ENCODE data around the gene INIP.

Gene INIP

DNA sequence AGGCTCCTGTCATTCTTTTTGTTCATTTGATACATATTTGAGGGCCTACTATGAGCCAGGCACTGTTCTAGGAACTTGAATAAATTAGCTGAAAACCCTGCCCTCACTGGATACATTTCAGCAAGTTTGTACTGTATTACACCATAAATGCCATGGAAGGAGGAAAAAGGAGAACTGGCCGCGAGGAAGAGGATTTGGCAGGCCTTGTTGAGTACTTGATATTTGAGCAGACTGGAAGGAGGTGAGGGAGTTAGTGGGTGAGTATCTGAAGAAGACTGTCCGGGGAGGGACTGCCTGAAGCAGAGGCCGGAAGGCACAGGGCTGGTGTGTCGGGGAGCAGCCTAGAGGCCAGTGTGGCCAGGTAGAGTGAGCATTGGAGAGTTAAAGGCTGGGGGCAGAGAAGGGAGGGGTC lies 37.1 kb upstream of the INIP start:
- peak; percentile 38 for DNase-seq (ENCODE audit: low read depth)
- TF ChIP-seq, protein P1, sequence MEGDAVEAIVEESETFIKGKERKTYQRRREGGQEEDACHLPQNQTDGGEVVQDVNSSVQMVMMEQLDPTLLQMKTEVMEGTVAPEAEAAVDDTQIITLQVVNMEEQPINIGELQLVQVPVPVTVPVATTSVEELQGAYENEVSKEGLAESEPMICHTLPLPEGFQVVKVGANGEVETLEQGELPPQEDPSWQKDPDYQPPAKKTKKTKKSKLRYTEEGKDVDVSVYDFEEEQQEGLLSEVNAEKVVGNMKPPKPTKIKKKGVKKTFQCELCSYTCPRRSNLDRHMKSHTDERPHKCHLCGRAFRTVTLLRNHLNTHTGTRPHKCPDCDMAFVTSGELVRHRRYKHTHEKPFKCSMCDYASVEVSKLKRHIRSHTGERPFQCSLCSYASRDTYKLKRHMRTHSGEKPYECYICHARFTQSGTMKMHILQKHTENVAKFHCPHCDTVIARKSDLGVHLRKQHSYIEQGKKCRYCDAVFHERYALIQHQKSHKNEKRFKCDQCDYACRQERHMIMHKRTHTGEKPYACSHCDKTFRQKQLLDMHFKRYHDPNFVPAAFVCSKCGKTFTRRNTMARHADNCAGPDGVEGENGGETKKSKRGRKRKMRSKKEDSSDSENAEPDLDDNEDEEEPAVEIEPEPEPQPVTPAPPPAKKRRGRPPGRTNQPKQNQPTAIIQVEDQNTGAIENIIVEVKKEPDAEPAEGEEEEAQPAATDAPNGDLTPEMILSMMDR (IDR thresholded peaks at IDR 0.05; ENCODE audit: low read depth, low read length): no peak
- TF ChIP-seq POLR2A (IDR thresholded peaks at IDR 0.05; ENCODE audit: extremely low read depth, insufficient read length) (no peak), MYC (IDR thresholded peaks at IDR 0.05; ENCODE audit: low read depth, low read length) (no peak)
- TF ChIP-seq, protein P2, sequence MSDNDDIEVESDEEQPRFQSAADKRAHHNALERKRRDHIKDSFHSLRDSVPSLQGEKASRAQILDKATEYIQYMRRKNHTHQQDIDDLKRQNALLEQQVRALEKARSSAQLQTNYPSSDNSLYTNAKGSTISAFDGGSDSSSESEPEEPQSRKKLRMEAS (IDR thresholded peaks at IDR 0.05; ENCODE audit: low read depth, low read length): no peak
- no peak overlapping the region for H3K4me3 ChIP-seq (ENCODE audit: low read depth, low read length)

DNA sequence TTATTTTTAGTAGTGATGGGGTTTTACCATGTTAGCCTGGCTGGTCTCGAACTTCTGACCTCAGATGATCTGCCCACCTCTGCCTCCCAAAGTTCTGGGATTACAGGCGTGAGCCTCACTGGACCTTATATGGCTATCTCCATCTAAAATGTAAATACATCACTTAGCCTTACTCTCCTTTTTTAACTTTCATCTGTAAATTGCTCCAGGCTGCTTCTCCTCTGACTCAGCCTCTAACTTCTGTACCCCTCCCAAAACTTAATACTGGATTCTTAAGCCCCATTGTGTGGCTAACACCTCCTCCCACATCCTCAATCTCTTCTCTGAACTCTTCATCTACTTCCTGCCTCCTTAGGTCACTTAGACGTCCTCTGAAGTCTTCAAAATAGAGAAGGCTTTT lies 36.7 kb upstream of the INIP start:
- TF ChIP-seq MYC (IDR thresholded peaks at IDR 0.05; ENCODE audit: low read depth, low read length) (no peak), POLR2A (IDR thresholded peaks at IDR 0.05; ENCODE audit: extremely low read depth, insufficient read length) (no peak)
- TF ChIP-seq, protein P1 (IDR thresholded peaks at IDR 0.05; ENCODE audit: low read depth, low read length): no peak
- TF ChIP-seq, protein P2 (IDR thresholded peaks at IDR 0.05; ENCODE audit: low read depth, low read length): no peak
- H3K4me3 ChIP-seq (ENCODE audit: low read depth, low read length): no peak overlapping the region
- DNase-seq (ENCODE audit: low read depth): peak; percentile 16

DNA sequence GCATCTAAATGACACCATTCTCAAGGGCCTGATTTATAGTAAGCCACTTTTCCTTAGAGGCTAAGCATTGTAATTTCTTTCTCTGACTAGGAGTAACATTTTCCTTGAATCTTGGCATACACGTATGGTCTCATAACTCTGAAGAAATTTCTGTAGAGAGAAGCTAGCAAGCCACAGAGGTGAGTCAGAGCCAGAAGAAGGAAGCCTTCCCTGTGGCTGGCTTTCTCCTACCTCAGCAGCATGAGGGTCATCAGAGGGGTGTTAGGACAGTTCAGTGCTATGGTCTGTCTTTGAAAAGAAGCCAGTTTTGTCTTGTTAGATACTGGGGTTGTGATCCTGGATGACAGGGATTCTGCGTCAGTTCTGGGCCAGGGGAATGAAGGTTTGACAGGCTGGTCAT lies 35.8 kb upstream of the INIP start:
- TF ChIP-seq, protein P1 (IDR thresholded peaks at IDR 0.05; ENCODE audit: low read depth, low read length): no peak
- no peak for TF ChIP-seq MYC (IDR thresholded peaks at IDR 0.05; ENCODE audit: low read depth, low read length)
- no peak for TF ChIP-seq POLR2A (IDR thresholded peaks at IDR 0.05; ENCODE audit: extremely low read depth, insufficient read length)
- TF ChIP-seq, protein P2 (IDR thresholded peaks at IDR 0.05; ENCODE audit: low read depth, low read length): no peak
- H3K4me3 ChIP-seq (ENCODE audit: low read depth, low read length): no peak overlapping the region
- DNase-seq (ENCODE audit: low read depth): peak; percentile 61

DNA sequence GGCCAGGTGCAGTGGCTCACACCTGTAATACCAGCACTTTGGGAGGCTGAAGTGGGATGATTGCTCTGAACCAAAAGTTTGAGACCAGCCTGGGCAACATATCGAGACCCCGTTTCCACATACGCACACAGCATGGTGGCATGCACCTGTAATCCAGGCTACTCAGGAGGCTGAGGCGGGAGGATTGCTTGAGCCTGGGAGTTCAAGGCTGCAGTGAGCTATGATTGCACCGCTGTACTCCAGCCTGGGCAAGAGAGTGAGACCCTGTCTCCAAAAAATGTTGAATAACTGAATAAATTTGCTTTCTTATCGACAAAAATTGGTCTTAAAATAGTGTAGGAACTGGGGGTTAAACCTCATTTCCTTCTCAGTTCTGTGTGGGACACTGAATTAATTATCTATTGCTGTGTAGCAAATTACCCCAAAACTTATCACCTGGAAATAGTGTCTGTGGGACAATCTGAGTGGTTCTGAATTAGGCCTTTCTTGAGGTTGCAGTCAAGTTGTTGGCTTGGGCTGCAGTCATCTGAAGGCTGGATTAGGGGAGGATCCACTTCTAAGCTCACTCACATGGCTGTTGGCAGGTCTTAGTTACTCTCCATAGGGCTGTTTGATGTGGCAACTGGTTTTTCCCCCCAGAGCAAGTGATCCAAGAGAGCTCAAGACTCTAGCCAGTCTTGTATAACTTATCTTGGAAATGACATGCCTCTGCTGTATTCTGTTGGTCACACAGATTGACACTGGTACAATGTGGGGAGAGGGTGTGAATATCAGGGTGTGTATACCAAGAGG lies 34.6 kb upstream of the INIP start:
- no peak overlapping the region for H3K4me3 ChIP-seq (ENCODE audit: low read depth, low read length)
- DNase-seq (ENCODE audit: low read depth): no peak
- TF ChIP-seq MYC (IDR thresholded peaks at IDR 0.05; ENCODE audit: low read depth, low read length) (no peak), POLR2A (IDR thresholded peaks at IDR 0.05; ENCODE audit: extremely low read depth, insufficient read length) (no peak)
- TF ChIP-seq, protein P1 (IDR thresholded peaks at IDR 0.05; ENCODE audit: low read depth, low read length): no peak
- TF ChIP-seq, protein P2 (IDR thresholded peaks at IDR 0.05; ENCODE audit: low read depth, low read length): no peak

DNA sequence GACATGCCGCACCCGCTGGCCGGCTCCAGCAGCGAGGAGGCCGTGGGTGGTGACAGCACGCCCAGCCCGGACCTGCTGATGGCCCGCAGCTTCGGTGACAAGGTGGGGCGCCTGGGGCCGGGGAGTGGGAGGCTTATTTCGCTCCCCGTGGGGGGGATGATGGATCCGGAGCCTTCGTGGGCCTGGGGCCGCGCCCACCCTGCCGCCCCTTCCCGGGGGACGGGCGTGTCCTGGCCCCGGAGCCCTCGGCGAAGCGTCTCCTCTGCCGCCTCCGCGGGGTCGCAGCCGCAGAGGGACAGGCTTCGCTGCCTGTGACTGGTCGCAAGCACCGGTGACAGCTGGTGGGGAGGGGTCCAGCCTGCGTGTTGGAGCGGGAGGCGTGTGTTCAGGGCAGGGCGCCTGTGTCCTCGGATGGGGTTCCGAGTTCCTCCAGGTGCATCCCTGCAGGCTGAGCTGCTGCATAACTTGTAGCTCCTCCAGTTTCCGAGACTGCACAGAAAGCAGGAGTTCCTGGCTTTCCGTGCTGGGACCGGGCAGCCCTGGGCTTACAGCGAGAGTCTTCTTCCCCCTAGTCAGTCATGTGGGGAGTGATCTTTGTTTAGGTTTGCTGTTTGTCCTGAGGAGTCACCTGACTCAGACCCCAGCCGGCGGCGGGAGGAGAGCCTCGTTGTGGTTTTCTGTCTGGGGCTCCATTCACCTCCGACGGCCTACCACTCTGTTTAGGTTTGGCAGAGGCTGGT lies 33.3 kb upstream of the INIP start:
- H3K4me3 ChIP-seq (ENCODE audit: low read depth, low read length): peak overlapping the region; percentile 57
- TF ChIP-seq MYC (IDR thresholded peaks at IDR 0.05; ENCODE audit: low read depth, low read length) (no peak; the same call in 1 of the 2 replicates), POLR2A (IDR thresholded peaks at IDR 0.05; ENCODE audit: extremely low read depth, insufficient read length) (no peak)
- TF ChIP-seq, protein P1 (IDR thresholded peaks at IDR 0.05; ENCODE audit: low read depth, low read length): no peak
- TF ChIP-seq, protein P2 (IDR thresholded peaks at IDR 0.05; ENCODE audit: low read depth, low read length): no peak
- DNase-seq (ENCODE audit: low read depth): peak; percentile 85
